ENCODE data around the gene SORBS2. TPM values are rescaled to one million over a fixed set of nuclear protein-coding genes. Genes with fewer than 3 reads are reported as not detected.

Gene SORBS2
- total RNA-seq, 1 donor from 2014 or later, result 1,779 TPM

DNA sequence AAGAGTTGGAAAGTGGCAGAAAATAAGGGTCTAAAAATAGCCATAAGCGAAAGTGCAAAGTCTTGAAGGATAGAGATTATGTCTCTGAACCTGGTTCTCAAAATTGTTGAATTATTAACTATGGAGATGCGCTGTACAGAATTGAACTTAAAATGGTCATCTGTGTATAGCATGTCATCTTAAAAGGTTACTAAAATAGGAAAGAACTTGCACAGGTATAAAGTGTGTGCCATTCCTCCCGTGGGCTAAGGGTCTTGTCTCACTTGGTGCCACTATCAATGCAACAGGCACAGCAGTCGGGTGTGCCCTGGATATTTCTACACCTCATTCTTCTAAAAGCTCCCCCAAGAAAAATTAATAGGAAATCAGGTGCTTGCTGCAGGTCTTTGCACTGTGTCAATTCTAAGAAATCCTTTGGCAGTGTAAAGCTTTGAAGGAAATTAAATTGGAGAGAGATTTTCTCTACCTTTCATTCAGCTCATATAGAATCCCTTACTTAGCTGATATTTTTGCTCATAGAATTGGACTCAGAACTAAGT lies 2.4 kb downstream of the SORBS2 start:
- DNase-seq (ENCODE audit: low spot score), result no peak
- intact Hi-C loops (cut with DNase I), result no loop called here

DNA sequence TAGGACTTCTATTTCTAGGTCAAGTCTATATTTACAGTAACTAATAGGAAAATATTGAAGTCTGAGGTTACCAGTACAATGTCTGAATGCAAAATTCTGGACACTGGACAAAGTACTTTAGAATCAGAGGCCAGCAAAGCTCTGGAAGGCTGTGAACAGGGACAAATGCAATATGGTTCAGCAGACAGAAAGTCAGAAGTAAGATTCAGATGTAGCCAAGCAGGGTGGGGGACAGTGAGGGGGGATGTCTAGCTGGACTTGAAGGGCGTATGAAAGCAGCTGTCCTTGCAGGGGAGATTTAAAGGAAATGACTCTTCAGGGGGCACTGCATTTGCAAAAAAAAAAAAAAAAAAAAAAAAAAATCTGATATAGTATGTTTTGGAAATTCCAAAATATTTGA lies 2.9 kb downstream of the SORBS2 start:
- no peak for DNase-seq (ENCODE audit: low spot score)
- intact Hi-C loops (cut with DNase I), result no loop called here

DNA sequence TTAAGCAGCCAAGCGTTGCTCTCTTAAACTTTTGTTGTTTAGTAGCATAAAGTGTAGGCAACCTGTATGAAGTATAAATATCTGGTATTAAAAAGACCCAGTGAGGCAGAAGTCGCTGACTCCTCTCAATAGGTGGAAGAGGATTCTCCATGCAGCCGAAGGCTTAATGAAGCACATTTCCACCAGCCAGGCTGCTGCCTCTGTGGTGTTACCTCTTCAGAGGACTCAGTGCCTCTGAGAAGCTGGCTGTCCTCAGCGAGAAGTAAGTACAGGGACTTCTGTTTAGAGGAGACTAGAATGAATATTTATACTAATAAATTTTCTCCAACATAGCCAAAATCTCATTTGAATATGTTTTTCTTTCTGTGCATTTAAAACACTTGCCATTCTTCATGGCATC lies 6.0 kb downstream of the SORBS2 start:
- no peak for DNase-seq (ENCODE audit: low spot score)
- intact Hi-C loops (cut with DNase I), result loop anchor here (2.0 kb wide), 1 partner anchor 33 kb away; no protein-coding TSS in a partner anchor

DNA sequence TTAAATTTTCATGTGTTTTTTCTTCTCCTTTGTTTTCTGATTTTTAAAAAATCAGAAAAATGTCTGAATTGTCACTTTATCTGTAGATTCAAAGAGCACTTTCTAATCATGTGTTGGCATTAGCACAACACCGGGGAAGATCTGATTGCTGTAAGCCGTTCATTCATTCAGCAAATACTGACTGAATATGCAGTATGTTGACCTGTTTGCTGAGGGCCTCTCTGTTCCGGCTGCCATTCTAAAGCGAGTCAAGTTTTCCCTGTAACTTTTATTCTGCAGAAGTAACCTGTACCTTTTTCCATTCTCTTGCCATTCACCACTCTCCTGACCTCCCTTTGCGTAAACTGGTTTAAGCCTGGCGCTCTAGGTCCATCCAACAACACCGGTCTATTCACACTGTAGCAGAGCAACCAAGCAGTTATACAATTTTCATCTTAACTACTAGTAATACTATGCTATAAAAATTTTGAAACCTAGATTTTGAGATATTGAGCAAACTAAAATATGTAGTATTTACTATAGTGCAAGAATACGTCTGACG lies 6.7 kb downstream of the SORBS2 start:
- no peak for DNase-seq (ENCODE audit: low spot score)
- intact Hi-C loops (cut with DNase I), result no loop called here

GRCh38 chr4:185803022-185803421 lies 9.0 kb downstream of the SORBS2 start:
- intact Hi-C loops (cut with DNase I), result loop anchor here (5.0 kb wide), 1 partner anchor 219 kb away; no protein-coding TSS in a partner anchor
- DNase-seq (ENCODE audit: low spot score), result no peak

DNA sequence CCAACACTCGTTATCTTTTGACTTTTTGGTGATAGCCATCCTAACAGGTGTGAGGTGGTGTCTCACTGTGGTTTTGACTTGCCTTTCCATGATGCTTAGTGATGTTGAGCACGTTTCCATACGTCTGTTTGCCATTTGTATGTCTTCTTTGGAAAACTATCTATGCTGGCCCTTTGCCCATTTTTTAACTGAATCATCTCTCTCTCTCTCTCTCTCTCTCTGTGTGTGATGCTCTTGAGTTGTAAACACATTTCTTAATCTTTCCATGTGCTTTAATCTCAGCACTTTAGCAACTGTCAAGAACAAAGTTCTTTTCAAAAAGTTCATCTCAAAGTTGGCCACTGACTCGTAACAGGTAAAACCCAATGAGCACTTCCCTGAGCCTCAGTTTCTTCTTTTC lies 10.5 kb downstream of the SORBS2 start:
- no peak for DNase-seq (ENCODE audit: low spot score)
- intact Hi-C loops (cut with DNase I), result loop anchor here (5.0 kb wide), 1 partner anchor 221 kb away; no protein-coding TSS in a partner anchor

- intact Hi-C loops (cut with DNase I), result loop anchor here (5.0 kb wide), 1 partner anchor 222 kb away; no protein-coding TSS in a partner anchor
- DNase-seq (ENCODE audit: low spot score), result no peak
These were observed 11.6 kb downstream of the SORBS2 start for GRCh38 chr4:185800266-185800945.

- DNase-seq (ENCODE audit: low spot score), result no peak
- intact Hi-C loops (cut with DNase I), result no loop called here
These were observed 12.6 kb downstream of the SORBS2 start for GRCh38 chr4:185799442-185799841.

GRCh38 chr4:185797596-185798338 lies 14.2 kb downstream of the SORBS2 start:
- DNase-seq (ENCODE audit: low spot score), result no peak
- intact Hi-C loops (cut with DNase I), result no loop called here

- intact Hi-C loops (cut with DNase I), result no loop called here
- DNase-seq (ENCODE audit: low spot score), result no peak
These were observed 15.0 kb downstream of the SORBS2 start for GRCh38 chr4:185797018-185797417.

- intact Hi-C loops (cut with DNase I), result no loop called here
- DNase-seq (ENCODE audit: low spot score), result no peak
These were observed 15.8 kb downstream of the SORBS2 start for GRCh38 chr4:185796176-185796575.

- intact Hi-C loops (cut with DNase I), result no loop called here
These were observed 17.4 kb downstream of the SORBS2 start for GRCh38 chr4:185794637-185795036.

DNA sequence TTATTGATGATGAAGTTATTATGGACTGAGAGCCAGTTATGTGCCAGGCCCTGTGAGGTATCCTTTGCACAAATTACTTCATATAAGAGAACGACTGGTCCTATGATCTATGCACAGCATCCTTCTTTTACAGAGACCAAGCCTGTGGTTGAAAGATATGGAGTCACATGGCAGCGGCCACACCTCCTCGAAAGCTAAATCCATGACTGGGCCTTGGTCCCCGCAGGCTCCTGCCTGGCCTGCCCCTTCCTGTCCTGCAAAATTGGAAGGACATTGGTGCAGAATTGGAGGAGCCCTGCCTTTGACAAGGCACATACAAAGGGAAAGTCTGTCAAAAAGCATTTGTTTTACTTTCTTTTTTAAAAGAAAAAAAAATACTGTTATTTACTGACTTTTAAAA lies 18.3 kb downstream of the SORBS2 start:
- DNase-seq (ENCODE audit: low spot score), result no peak
- intact Hi-C loops (cut with DNase I), result no loop called here

More at GRCh38 chr4:185794637-185795036, 17.4 kb downstream of the SORBS2 start:
- no peak for DNase-seq (ENCODE audit: low spot score)

DNA sequence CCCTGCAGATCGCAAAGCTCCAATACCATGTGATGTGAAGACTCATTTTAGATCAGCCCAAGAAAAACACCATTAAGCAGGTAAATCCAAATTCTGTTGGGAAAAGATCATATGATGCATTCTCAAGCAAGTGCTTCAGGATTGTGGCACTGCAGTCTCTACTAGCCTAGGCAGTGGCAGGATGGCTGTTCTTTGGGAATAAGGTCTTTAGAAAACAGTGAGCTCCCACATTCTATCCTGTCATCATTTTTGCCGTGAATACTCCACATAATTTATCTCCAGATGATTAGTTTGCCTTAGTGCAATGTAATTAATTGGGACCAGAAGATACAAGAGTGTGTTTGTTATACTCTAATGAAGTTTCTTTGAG lies 18.9 kb downstream of the SORBS2 start:
- DNase-seq (ENCODE audit: low spot score), result no peak
- intact Hi-C loops (cut with DNase I), result no loop called here

GRCh38 chr4:185792384-185793115 lies 19.4 kb downstream of the SORBS2 start:
- intact Hi-C loops (cut with DNase I), result no loop called here
- no peak for DNase-seq (ENCODE audit: low spot score)

GRCh38 chr4:185787926-185788679 lies 23.9 kb downstream of the SORBS2 start:
- no peak for DNase-seq (ENCODE audit: low spot score)
- intact Hi-C loops (cut with DNase I), result no loop called here

- intact Hi-C loops (cut with DNase I), result no loop called here
- no peak for DNase-seq (ENCODE audit: low spot score)
These were observed 25.6 kb downstream of the SORBS2 start for GRCh38 chr4:185786422-185786821.

DNA sequence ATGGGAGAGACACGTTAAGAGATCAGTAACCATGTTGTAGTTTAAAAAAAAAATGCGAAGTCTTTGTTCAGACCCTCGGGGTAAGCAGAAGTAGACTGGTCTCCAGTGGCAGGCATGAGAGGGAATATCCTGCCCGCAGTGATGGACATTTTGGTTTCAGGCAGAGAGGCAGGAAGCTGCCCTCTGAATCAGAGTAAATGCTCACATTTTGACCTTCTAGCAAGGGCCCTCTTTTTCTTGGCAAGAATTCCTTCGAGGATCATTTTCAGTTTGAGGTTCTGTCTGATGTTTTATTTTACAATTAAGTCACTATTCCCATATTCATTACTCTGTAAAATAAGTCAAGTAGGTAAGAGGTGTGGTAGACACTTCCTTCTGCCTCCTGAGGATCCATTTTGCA lies 28.4 kb downstream of the SORBS2 start:
- intact Hi-C loops (cut with DNase I), result no loop called here
- DNase-seq (ENCODE audit: low spot score), result no peak

DNA sequence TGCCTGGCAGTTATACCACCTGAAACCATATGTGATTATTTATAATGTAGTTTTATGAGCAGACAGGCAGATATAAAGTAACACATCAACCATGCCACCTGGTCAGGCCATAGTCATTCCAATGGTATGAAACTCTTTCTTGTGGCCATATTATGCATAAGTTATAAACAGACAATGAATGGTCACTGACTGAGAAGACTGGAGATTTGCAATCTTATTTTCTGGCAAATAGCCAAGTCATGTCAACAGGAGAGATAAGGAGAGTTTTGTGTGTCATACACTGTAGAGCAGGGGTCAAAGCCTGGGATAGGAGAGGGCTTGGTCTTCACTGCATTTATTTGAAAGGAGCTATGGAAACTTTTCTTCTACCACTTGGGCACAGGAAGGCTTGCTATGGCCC lies 29.5 kb downstream of the SORBS2 start:
- DNase-seq (ENCODE audit: low spot score), result no peak
- intact Hi-C loops (cut with DNase I), result no loop called here
